SK-N-SH (cell line): ENCODE results near the gene SETD4. TPM values are rescaled to one million over a fixed set of nuclear protein-coding genes. Genes with fewer than 3 reads are reported as not detected.

ENCODE experiments used
- CTCF ChIA-PET: fragments of 300-600, 350-600 bp; formaldehyde crosslinking; extraction: SDS; loops from one replicate; lab custom pipeline; 2021; lab: Yijun Ruan, JAX
- POLR2A ChIA-PET: fragments of 350-600 bp; sonication (Branson Sonifier 250); formaldehyde crosslinking; extraction: SDS; loops from one replicate; lab custom pipeline; 2020; ENCODE audit warnings: antibody characterized with exemption, inconsistent platforms; lab: Yijun Ruan, JAX
- DNase-seq: peaks from one replicate; pipeline ENCODE4 v3.0.0; 2012
- H2AFZ ChIP-seq: fragments of 200-600 bp; sonication (generic); 2 replicates; pipeline ENCODE4 v1.8.1; 2016; ENCODE audit warnings: antibody characterized with exemption, mild to moderate bottlenecking, low read depth
- H3F3A ChIP-seq: fragments of 200-600 bp; sonication (generic); replicated peaks from 2 replicates; pipeline ENCODE3; 2016; ENCODE audit warnings: antibody characterized with exemption, mild to moderate bottlenecking; ENCODE audit not compliant: insufficient read depth
- H3K27ac ChIP-seq, 2 experiments: fragments of 200-500 bp in 1 of 2; fragments of 200-600 bp in 1 of 2; sonication (Bioruptor generic) in 1 of 2; sonication (generic), shearing (Covaris generic) in 1 of 2; 2 replicates each; pipeline versions ENCODE4 v1.5.1 to v1.6.1; 2014 to 2016; ENCODE audit warnings: low read depth in 2 of 2, inconsistent platforms in 1 of 2, low read length in 1 of 2, mild to moderate bottlenecking in 1 of 2, mixed read lengths in 1 of 2
- H3K27me3 ChIP-seq: fragments of 200-600 bp; sonication (generic), shearing (Covaris generic); 2 replicates; pipeline ENCODE4 v1.6.1; 2016; ENCODE audit warnings: mixed run types; ENCODE audit not compliant: insufficient read depth
- H3K36me3 ChIP-seq, 2 experiments: fragments of 200-500 bp in 1 of 2; fragments of 200-600 bp in 1 of 2; sonication (Bioruptor generic) in 1 of 2; sonication (generic) in 1 of 2; replicated peaks in 1 of 2; 2 replicates each; pipeline versions ENCODE3 to v1.5.1; 2014 to 2016; ENCODE audit warnings: low read length in 1 of 2, mild to moderate bottlenecking in 1 of 2; ENCODE audit not compliant: insufficient read depth in 2 of 2, control insufficient read depth in 1 of 2
- H3K4me1 ChIP-seq, 2 experiments: fragments of 200-500 bp in 1 of 2; fragments of 200-600 bp in 1 of 2; sonication (Bioruptor generic) in 1 of 2; sonication (generic), shearing (Covaris generic) in 1 of 2; 2 replicates each; pipeline versions ENCODE4 v1.5.1 to v1.6.1; 2014 to 2016; ENCODE audit warnings: low read depth in 1 of 2, low read length in 1 of 2, mixed run types in 1 of 2; ENCODE audit not compliant: insufficient read depth in 2 of 2, control insufficient read depth in 1 of 2
- H3K4me2 ChIP-seq: fragments of 200-600 bp; sonication (generic), shearing (Covaris generic); 2 replicates; pipeline ENCODE4 v1.6.1; 2017; ENCODE audit warnings: mixed run types
- H3K4me3 ChIP-seq, 2 experiments: fragments of 200-500 bp in 1 of 2; fragments of 200-600 bp in 1 of 2; sonication (Bioruptor generic) in 1 of 2; sonication (generic), shearing (Covaris generic) in 1 of 2; 2 replicates each; pipeline versions ENCODE4 v1.5.1 to v1.8.1; 2014 to 2016; ENCODE audit warnings: low read depth in 2 of 2, inconsistent platforms in 1 of 2, low read length in 1 of 2, mild to moderate bottlenecking in 1 of 2, mixed read lengths in 1 of 2, moderate library complexity in 1 of 2
- H3K79me2 ChIP-seq: fragments of 200-600 bp; sonication (generic); 2 replicates; pipeline ENCODE4 v1.8.1; 2017; ENCODE audit warnings: mild to moderate bottlenecking; ENCODE audit not compliant: insufficient read depth
- H3K9ac ChIP-seq: fragments of 200-600 bp; sonication (generic); 2 replicates; pipeline ENCODE4 v1.6.1; 2017; ENCODE audit warnings: mixed run types
- H3K9me2 ChIP-seq: fragments of 200-600 bp; sonication (generic); 2 replicates; pipeline ENCODE4 v1.6.1; 2017; ENCODE audit warnings: mixed run types
- H3K9me3 ChIP-seq: fragments of 200-600 bp; sonication (generic); 2 replicates; pipeline ENCODE4 v1.6.1; 2017; ENCODE audit warnings: mixed run types, mild to moderate bottlenecking, moderate library complexity
- H4K20me1 ChIP-seq: fragments of 200-600 bp; sonication (generic); 2 replicates; pipeline ENCODE4 v1.6.1; 2017; ENCODE audit warnings: mild to moderate bottlenecking, mixed run types; ENCODE audit not compliant: insufficient read depth
- EP300 ChIP-seq, 2 experiments: IDR thresholded peaks; 2 replicates each; pipeline versions ENCODE4 v1.4.0 to v1.6.1; 2012; ENCODE audit warnings: borderline replicate concordance in 1 of 2, low read depth in 1 of 2, low read length in 1 of 2
- EZH2phosphoT487 ChIP-seq: fragments of 200-600 bp; sonication (generic); IDR thresholded peaks from 2 replicates; pipeline ENCODE4 v1.6.1; 2017; ENCODE audit warnings: low read depth, mixed run types, mild to moderate bottlenecking, antibody characterized with exemption, moderate library complexity, borderline replicate concordance
- FOSL2 ChIP-seq: IDR thresholded peaks from 2 replicates; pipeline ENCODE4 v1.4.0; 2012; ENCODE audit warnings: low read depth, mild to moderate bottlenecking, moderate library complexity, borderline replicate concordance
- GABPA ChIP-seq: IDR thresholded peaks from 2 replicates; pipeline ENCODE4 v1.4.0; 2012; ENCODE audit warnings: low read depth, mild to moderate bottlenecking
- JUND ChIP-seq: IDR thresholded peaks from 2 replicates; pipeline ENCODE4 v1.4.0; 2012
- MEF2A ChIP-seq: IDR thresholded peaks from 2 replicates; pipeline ENCODE4 v1.4.0; 2012; ENCODE audit warnings: low read depth, borderline replicate concordance
- NFIC ChIP-seq: IDR thresholded peaks from 2 replicates; pipeline ENCODE4 v1.4.0; 2012; ENCODE audit warnings: borderline replicate concordance
- RAD21 ChIP-seq: IDR thresholded peaks from 2 replicates; pipeline ENCODE4 v1.6.1; 2012; ENCODE audit warnings: mild to moderate bottlenecking, low read length
- RCOR1 ChIP-seq: fragments of 150-350 bp; IDR thresholded peaks from 2 replicates; pipeline ENCODE4 v1.6.1; 2017; ENCODE audit warnings: antibody characterized with exemption, low read length
- RFX5 ChIP-seq: IDR thresholded peaks from 2 replicates; pipeline ENCODE4 v1.6.1; 2012; ENCODE audit warnings: mild to moderate bottlenecking, improper control_type of control experiment, low read length
- SIN3A ChIP-seq: IDR thresholded peaks from 2 replicates; pipeline ENCODE4 v1.6.1; 2012; ENCODE audit warnings: low read depth, mild to moderate bottlenecking, low read length, moderate library complexity, borderline replicate concordance
- SMC3 ChIP-seq: IDR thresholded peaks from 2 replicates; pipeline ENCODE4 v1.6.1; 2012; ENCODE audit warnings: low read depth, low read length, improper control_type of control experiment
- TAF1 ChIP-seq: IDR thresholded peaks from 2 replicates; pipeline ENCODE4 v1.6.1; 2012; ENCODE audit warnings: low read depth, mild to moderate bottlenecking, low read length, moderate library complexity, borderline replicate concordance
- TCF12 ChIP-seq: IDR thresholded peaks from 2 replicates; pipeline ENCODE4 v1.4.0; 2012
- WGBS: methylation state at CpG from one replicate; pipeline ENCODE4 v1.1.6; 2017; ENCODE audit warnings: low lambda C conversion rate; 5-methylcytosine and 5-hydroxymethylcytosine counted together
- polyA plus RNA-seq, 3 experiments: library from polyadenylated mRNA; depleted of rRNA; stranded (reverse); fragments of >200 nt; gene quantifications; 2 replicates each; pipeline ENCODE4 v1.2.3, GENCODE V29; 2012
- TF ChIP-seq, protein P1 (sequence below): fragments of 150-350 bp; IDR thresholded peaks from 2 replicates; pipeline ENCODE4 v1.6.1; 2017; ENCODE audit warnings: antibody characterized with exemption, low read length, low read depth, borderline replicate concordance
- TF ChIP-seq, protein P2 (sequence below): IDR thresholded peaks from 2 replicates; pipeline ENCODE4 v1.4.0; 2012; ENCODE audit warnings: low read depth
- TF ChIP-seq, protein P3 (sequence below): fragments of 150-350 bp; IDR thresholded peaks from 2 replicates; pipeline ENCODE4 v1.6.1; 2016; ENCODE audit warnings: mild to moderate bottlenecking, low read depth, low read length
- TF ChIP-seq, protein P4 (sequence below): fragments of 200-600 bp; sonication (generic); IDR thresholded peaks from 2 replicates; pipeline ENCODE4 v1.6.1; 2017; ENCODE audit warnings: antibody characterized with exemption, mild to moderate bottlenecking, moderate library complexity
- TF ChIP-seq, protein P5 (sequence below): IDR thresholded peaks from 2 replicates; pipeline ENCODE4 v1.4.0; 2012; ENCODE audit warnings: low read depth, borderline replicate concordance

SETD4 gene
- polyA plus RNA-seq, 1 of the 3 experiments (the other 2 are of a cell fraction): 15.9 TPM

DNA sequence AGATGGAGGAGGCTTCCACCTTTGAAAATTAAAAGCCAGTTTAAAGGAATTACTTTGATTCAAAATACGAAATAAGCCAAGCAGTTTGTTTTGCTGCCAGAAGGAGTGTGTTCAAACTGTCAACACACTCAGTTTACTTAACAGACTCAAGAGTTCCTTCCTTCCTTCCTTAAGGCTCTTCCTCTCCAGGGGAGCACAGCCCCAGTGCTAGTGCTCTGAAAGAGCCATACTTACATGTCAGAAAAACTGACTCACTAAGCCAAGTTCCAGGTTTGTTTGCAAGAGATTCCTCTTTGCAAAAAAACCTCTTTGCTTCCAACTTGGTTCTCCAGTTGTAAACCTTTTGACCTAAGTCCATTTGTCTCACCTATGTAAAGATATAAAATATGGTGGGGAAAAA lies 14.3 kb downstream of the SETD4 start:
- Histone ChIP-seq H3K4me3 (no peak overlapping the region), H3K9me2 (no peaks in the 10 kb centered on the region), H4K20me1 (no peaks in the 10 kb centered on the region), H3K4me1 (no peaks in the 10 kb centered on the region), H3K9me3 (no peaks in the 10 kb centered on the region), H3K36me3 (peaks cover 70 to 73% of the 10 kb centered on the region in 2 experiments), H3K9ac (no peak overlapping the region), H3K4me2 (no peak overlapping the region), H3K79me2 (no peaks in the 10 kb centered on the region), H2AFZ (no peak overlapping the region), H3K27ac (no peak overlapping the region), H3F3A (no peaks in the 10 kb centered on the region), H3K27me3 (no peaks in the 10 kb centered on the region)
- TF ChIP-seq TAF1 (no peak), GABPA (no peak), SMC3 (no peak), FOSL2 (no peak), NFIC (no peak), TCF12 (no peak), EP300 (IDR thresholded peaks at IDR 0.05; ENCODE audit: borderline replicate concordance in 1 of 2, low read depth in 1 of 2, low read length in 1 of 2) (no peak), RAD21 (no peak), EZH2phosphoT487 (no peak)
- TF ChIP-seq, protein P1, sequence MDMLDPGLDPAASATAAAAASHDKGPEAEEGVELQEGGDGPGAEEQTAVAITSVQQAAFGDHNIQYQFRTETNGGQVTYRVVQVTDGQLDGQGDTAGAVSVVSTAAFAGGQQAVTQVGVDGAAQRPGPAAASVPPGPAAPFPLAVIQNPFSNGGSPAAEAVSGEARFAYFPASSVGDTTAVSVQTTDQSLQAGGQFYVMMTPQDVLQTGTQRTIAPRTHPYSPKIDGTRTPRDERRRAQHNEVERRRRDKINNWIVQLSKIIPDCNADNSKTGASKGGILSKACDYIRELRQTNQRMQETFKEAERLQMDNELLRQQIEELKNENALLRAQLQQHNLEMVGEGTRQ: no peak
- TF ChIP-seq, protein P2, sequence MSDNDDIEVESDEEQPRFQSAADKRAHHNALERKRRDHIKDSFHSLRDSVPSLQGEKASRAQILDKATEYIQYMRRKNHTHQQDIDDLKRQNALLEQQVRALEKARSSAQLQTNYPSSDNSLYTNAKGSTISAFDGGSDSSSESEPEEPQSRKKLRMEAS: no peak
- TF ChIP-seq, protein P3, sequence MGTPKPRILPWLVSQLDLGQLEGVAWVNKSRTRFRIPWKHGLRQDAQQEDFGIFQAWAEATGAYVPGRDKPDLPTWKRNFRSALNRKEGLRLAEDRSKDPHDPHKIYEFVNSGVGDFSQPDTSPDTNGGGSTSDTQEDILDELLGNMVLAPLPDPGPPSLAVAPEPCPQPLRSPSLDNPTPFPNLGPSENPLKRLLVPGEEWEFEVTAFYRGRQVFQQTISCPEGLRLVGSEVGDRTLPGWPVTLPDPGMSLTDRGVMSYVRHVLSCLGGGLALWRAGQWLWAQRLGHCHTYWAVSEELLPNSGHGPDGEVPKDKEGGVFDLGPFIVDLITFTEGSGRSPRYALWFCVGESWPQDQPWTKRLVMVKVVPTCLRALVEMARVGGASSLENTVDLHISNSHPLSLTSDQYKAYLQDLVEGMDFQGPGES: no peak
- TF ChIP-seq, protein P4, sequence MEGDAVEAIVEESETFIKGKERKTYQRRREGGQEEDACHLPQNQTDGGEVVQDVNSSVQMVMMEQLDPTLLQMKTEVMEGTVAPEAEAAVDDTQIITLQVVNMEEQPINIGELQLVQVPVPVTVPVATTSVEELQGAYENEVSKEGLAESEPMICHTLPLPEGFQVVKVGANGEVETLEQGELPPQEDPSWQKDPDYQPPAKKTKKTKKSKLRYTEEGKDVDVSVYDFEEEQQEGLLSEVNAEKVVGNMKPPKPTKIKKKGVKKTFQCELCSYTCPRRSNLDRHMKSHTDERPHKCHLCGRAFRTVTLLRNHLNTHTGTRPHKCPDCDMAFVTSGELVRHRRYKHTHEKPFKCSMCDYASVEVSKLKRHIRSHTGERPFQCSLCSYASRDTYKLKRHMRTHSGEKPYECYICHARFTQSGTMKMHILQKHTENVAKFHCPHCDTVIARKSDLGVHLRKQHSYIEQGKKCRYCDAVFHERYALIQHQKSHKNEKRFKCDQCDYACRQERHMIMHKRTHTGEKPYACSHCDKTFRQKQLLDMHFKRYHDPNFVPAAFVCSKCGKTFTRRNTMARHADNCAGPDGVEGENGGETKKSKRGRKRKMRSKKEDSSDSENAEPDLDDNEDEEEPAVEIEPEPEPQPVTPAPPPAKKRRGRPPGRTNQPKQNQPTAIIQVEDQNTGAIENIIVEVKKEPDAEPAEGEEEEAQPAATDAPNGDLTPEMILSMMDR: no peak
- CTCF ChIA-PET: interaction anchor here (1.0 kb wide), 1 partner anchor 10 kb away, joined by 3 read pairs; no protein-coding TSS in a partner anchor
- DNase-seq: no peak
- WGBS: 94% methylated on average over 1 of the region's 1 CpG
- POLR2A ChIA-PET: no interaction called here

DNA sequence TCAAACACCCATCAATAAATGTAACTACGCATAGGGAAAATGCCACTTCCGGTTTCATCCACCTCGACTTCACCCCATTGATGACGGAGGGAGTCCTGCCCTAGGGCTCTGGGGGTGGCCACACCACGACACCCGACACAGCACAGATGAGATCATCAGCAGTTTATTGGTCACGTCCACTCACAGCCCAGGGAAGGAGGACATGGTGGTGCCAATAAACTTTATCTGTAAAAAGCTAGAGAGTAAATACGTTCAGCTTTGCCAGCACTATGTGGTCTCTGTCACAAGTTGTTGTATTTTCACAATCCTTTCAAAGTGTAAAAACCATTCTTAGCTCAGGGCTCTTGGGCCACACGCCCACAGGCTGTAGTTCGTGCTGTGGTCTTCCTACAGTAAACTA lies 16.3 kb downstream of the SETD4 start:
- Histone ChIP-seq H3K4me2 (no peak overlapping the region), H3F3A (no peaks in the 10 kb centered on the region), H3K79me2 (no peaks in the 10 kb centered on the region; the same call in 1 of the 2 replicates), H3K9me2 (no peaks in the 10 kb centered on the region), H3K27ac (no peak overlapping the region), H3K4me1 (no peaks in the 10 kb centered on the region), H3K9me3 (no peaks in the 10 kb centered on the region), H3K27me3 (no peaks in the 10 kb centered on the region), H3K4me3 (no peak overlapping the region), H4K20me1 (no peaks in the 10 kb centered on the region), H3K36me3 (peaks cover 65 to 71% of the 10 kb centered on the region in 2 experiments), H2AFZ (no peak overlapping the region), H3K9ac (no peak overlapping the region)
- CTCF ChIA-PET: no interaction called here
- POLR2A ChIA-PET: no interaction called here
- WGBS: 86% methylated on average over 10 of the region's 10 CpGs
- no peak for DNase-seq
- no peak for TF ChIP-seq JUND
- TF ChIP-seq MEF2A: no peak
- no peak for TF ChIP-seq EP300 (IDR thresholded peaks at IDR 0.05; ENCODE audit: borderline replicate concordance in 1 of 2, low read depth in 1 of 2, low read length in 1 of 2)
- no peak for TF ChIP-seq FOSL2
- TF ChIP-seq, protein P1: no peak
- TF ChIP-seq RFX5: no peak
- no peak for TF ChIP-seq RCOR1
- no peak for TF ChIP-seq SIN3A
- TF ChIP-seq, protein P5, sequence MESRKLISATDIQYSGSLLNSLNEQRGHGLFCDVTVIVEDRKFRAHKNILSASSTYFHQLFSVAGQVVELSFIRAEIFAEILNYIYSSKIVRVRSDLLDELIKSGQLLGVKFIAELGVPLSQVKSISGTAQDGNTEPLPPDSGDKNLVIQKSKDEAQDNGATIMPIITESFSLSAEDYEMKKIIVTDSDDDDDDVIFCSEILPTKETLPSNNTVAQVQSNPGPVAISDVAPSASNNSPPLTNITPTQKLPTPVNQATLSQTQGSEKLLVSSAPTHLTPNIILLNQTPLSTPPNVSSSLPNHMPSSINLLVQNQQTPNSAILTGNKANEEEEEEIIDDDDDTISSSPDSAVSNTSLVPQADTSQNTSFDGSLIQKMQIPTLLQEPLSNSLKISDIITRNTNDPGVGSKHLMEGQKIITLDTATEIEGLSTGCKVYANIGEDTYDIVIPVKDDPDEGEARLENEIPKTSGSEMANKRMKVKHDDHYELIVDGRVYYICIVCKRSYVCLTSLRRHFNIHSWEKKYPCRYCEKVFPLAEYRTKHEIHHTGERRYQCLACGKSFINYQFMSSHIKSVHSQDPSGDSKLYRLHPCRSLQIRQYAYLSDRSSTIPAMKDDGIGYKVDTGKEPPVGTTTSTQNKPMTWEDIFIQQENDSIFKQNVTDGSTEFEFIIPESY: no peak
- TF ChIP-seq, protein P3: no peak
- no peak for TF ChIP-seq EZH2phosphoT487
